ENCODE data around the gene ABCD4. TPM values are rescaled to one million over a fixed set of nuclear protein-coding genes. Genes with fewer than 3 reads are reported as not detected.

The ABCD4 gene
- total and polyA plus RNA-seq, 2 donors: 28.3 to 95.7 TPM

Other genes with a start within 250 kb of the ABCD4 start
- 8.6 TPM for gene ALDH6A1, start 218.5 kb downstream of the ABCD4 start, total RNA-seq
- gene ALDH6A1, start 218.5 kb downstream of the ABCD4 start, polyA plus RNA-seq: 9.2 TPM
- 11.6 TPM for gene LIN52, start 218.0 kb downstream of the ABCD4 start, total RNA-seq
- gene LIN52, start 218.0 kb downstream of the ABCD4 start, polyA plus RNA-seq: 8.9 TPM
- 0.05 TPM for gene VSX2, start 63.5 kb downstream of the ABCD4 start, total RNA-seq
- gene VSX2, start 63.5 kb downstream of the ABCD4 start, polyA plus RNA-seq: 0.14 TPM
- 0.05 TPM for gene VRTN, start 45.5 kb upstream of the ABCD4 start, total RNA-seq
- gene VRTN, start 45.5 kb upstream of the ABCD4 start, polyA plus RNA-seq: 0.02 TPM
- gene SYNDIG1L, start 123.3 kb upstream of the ABCD4 start, total RNA-seq: under 0.01 TPM
- 0.11 TPM for gene SYNDIG1L, start 123.3 kb upstream of the ABCD4 start, polyA plus RNA-seq
- 89.8 TPM for gene NPC2, start 190.4 kb upstream of the ABCD4 start, total RNA-seq
- 260 TPM for gene NPC2, start 190.4 kb upstream of the ABCD4 start, polyA plus RNA-seq
- gene ISCA2, start 190.8 kb upstream of the ABCD4 start, total RNA-seq: 35.3 TPM
- 34.1 TPM for gene ISCA2, start 190.8 kb upstream of the ABCD4 start, polyA plus RNA-seq